GM23338 (cell line): ENCODE results near the gene PABPN1.

Experiments used
- CTCF ChIP-seq, 2 experiments: fragments of 200-600 bp in 1 of 2; sonication (generic) in 1 of 2; conservative IDR thresholded peaks; 2 replicates each; pipeline versions ENCODE4 v1.5.1 to v1.6.1; 2016 to 2017; ENCODE audit warnings: antibody characterized with exemption in 2 of 2, low read depth in 2 of 2, mild to moderate bottlenecking in 2 of 2, moderate library complexity in 1 of 2
- ETS1 ChIP-seq: IDR thresholded peaks from 2 replicates; pipeline ENCODE4 v1.6.1; 2016; ENCODE audit warnings: antibody characterized with exemption
- EZH2 ChIP-seq: fragments of 200-600 bp; sonication (generic); IDR thresholded peaks from one replicate; pipeline ENCODE4 v1.8.0; 2017; ENCODE audit warnings: antibody characterized with exemption, mild to moderate bottlenecking, low read depth; ENCODE audit not compliant: unreplicated experiment
- POLR2AphosphoS5 ChIP-seq: IDR thresholded peaks from 2 replicates; pipeline ENCODE4 v1.6.1; 2016; ENCODE audit warnings: antibody characterized with exemption, low read depth
- ZNF331 ChIP-seq: fragments of 250-450 bp; sonication (Bioruptor Pico); IDR thresholded peaks from 2 replicates; pipeline ENCODE4 v1.5.0; 2020; ENCODE audit warnings: low read depth, mild to moderate bottlenecking, moderate library complexity
- ZNF462 ChIP-seq: fragments of 250-450 bp; sonication (Bioruptor Pico); IDR thresholded peaks from 2 replicates; pipeline ENCODE4 v1.5.0; 2020; ENCODE audit warnings: mild to moderate bottlenecking, moderate library complexity

- TF ChIP-seq CTCF (conservative IDR thresholded peaks at IDR 0.05; ENCODE audit: low read depth in 2 of 2) (no peak), ETS1 (no peak), ZNF462 (CRISPR knock-in tag) (no peak), EZH2 (no peak), ZNF331 (CRISPR knock-in tag) (no peak), POLR2AphosphoS5 (no peak)
Observed at GRCh38 chr14:23359167-23359626, 37.9 kb downstream of the PABPN1 start.
